Measurements from ENCODE around the gene FIBCD1.

Gene FIBCD1

GRCh38 chr9:130923611-130924447 is 15.2 kb downstream of the FIBCD1 start:
- no peak for DNase-seq (ENCODE audit: low read depth in 1 of 2, low spot score in 1 of 2)

- DNase-seq (ENCODE audit: low read depth in 1 of 2, low spot score in 1 of 2), result no peak
Measured at GRCh38 chr9:130922893-130923610, 16.0 kb downstream of the FIBCD1 start.

- DNase-seq (ENCODE audit: low read depth in 1 of 2, low spot score in 1 of 2), result no peak
Measured at GRCh38 chr9:130921989-130922892, 16.8 kb downstream of the FIBCD1 start.

GRCh38 chr9:130921300-130921988 is 17.6 kb downstream of the FIBCD1 start:
- no peak for DNase-seq (ENCODE audit: low read depth in 1 of 2, low spot score in 1 of 2)

GRCh38 chr9:130920762-130921299 is 18.2 kb downstream of the FIBCD1 start:
- no peak for DNase-seq (ENCODE audit: low read depth in 1 of 2, low spot score in 1 of 2)

- DNase-seq (ENCODE audit: low read depth in 1 of 2, low spot score in 1 of 2), result no peak
Measured at GRCh38 chr9:130920233-130920632, 18.8 kb downstream of the FIBCD1 start.

GRCh38 chr9:130919559-130920145 is 19.4 kb downstream of the FIBCD1 start:
- no peak for DNase-seq (ENCODE audit: low read depth in 1 of 2, low spot score in 1 of 2)

- no peak for DNase-seq (ENCODE audit: low read depth in 1 of 2, low spot score in 1 of 2)
Measured at GRCh38 chr9:130918826-130919558, 20.1 kb downstream of the FIBCD1 start.

GRCh38 chr9:130918101-130918825 is 20.8 kb downstream of the FIBCD1 start:
- DNase-seq (ENCODE audit: low read depth in 1 of 2, low spot score in 1 of 2), result no peak

GRCh38 chr9:130917168-130917960 is 21.7 kb downstream of the FIBCD1 start:
- DNase-seq (ENCODE audit: low read depth in 1 of 2, low spot score in 1 of 2), result no peak

GRCh38 chr9:130915096-130915447 is 24.0 kb downstream of the FIBCD1 start:
- no peak for DNase-seq (ENCODE audit: low read depth in 1 of 2, low spot score in 1 of 2)

GRCh38 chr9:130914417-130915095 is 24.5 kb downstream of the FIBCD1 start:
- no peak for DNase-seq (ENCODE audit: low read depth in 1 of 2, low spot score in 1 of 2)

GRCh38 chr9:130913599-130914416 is 25.2 kb downstream of the FIBCD1 start:
- DNase-seq (ENCODE audit: low read depth in 1 of 2, low spot score in 1 of 2), result no peak

- DNase-seq (ENCODE audit: low read depth in 1 of 2, low spot score in 1 of 2), result no peak
Measured at GRCh38 chr9:130912932-130913598, 26.0 kb downstream of the FIBCD1 start.

- no peak for DNase-seq (ENCODE audit: low read depth in 1 of 2, low spot score in 1 of 2)
Measured at GRCh38 chr9:130911254-130912049, 27.6 kb downstream of the FIBCD1 start.
